ENCODE data around the gene VPS26A.
"Not testable (repeated sequence)": the region's sequence is repeated elsewhere in the genome, so short reads cannot be mapped to it uniquely, and the experiment has no call there.

DNA sequence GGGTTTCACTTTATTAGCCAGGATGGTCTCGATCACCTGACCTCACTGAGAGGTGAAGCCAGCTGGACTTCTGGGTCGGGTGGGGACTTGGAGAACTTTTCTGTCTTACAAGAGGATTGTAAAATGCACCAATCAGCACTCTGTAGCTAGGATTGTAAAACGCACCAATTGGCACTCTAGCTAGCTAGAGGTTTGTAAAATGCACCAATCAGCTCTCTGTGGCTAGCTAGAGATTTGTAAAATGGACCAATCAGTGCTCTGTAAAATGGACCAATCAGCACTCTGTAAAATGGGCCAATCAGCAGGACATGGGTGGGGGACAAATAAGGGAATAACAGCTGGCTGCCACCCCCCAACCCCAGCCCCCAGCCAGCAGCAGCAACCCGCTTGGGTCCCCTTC, 51.3 kb downstream of the VPS26A start:
- TF ChIP-seq, protein P1, sequence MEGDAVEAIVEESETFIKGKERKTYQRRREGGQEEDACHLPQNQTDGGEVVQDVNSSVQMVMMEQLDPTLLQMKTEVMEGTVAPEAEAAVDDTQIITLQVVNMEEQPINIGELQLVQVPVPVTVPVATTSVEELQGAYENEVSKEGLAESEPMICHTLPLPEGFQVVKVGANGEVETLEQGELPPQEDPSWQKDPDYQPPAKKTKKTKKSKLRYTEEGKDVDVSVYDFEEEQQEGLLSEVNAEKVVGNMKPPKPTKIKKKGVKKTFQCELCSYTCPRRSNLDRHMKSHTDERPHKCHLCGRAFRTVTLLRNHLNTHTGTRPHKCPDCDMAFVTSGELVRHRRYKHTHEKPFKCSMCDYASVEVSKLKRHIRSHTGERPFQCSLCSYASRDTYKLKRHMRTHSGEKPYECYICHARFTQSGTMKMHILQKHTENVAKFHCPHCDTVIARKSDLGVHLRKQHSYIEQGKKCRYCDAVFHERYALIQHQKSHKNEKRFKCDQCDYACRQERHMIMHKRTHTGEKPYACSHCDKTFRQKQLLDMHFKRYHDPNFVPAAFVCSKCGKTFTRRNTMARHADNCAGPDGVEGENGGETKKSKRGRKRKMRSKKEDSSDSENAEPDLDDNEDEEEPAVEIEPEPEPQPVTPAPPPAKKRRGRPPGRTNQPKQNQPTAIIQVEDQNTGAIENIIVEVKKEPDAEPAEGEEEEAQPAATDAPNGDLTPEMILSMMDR (conservative IDR thresholded peaks at IDR 0.05 in 1 of 2, IDR thresholded peaks at IDR 0.05 in 1 of 2; ENCODE audit: low read depth in 1 of 2, low read length in 2 of 2) = not testable (repeated sequence)
- TF ChIP-seq EZH2 (IDR thresholded peaks at IDR 0.05; ENCODE audit: low read length, missing control alignments) = not testable (repeated sequence)

All from fibroblast of lung (primary cell).